ENCODE measurements around the gene EXOC1. TPM values are rescaled to one million over a fixed set of nuclear protein-coding genes. Genes with fewer than 3 reads are reported as not detected.

Gene EXOC1
- total RNA-seq, 6 experiments from 2014 or later = 6.7 to 9.8 (median 9.2) TPM

DNA sequence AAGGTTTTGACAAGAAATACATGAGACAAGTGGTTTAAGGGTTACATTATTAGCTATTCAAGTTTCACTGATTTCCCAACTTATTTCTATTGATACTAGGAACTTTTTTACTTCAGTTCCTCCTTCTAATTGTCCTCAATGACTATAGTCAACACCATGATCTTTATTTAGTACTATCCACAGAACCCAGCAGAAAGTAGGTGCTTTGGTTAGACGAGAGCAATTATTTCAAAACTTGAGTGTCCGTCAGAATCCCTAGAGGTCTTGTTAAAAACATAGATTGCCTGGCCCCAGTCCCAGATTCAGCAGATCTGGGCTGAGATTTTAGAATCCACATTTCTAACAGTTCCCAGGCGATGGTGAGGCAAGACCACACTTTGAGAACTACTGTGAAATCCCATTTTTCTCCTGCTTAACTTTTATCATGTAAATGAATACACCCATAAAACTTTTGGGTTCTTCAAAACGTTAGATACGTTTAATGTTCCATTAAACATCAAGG lies 17.9 kb downstream of the EXOC1 start:
- intact Hi-C loops (cut with DNase I) = no loop called here
- no peak overlapping the region for H3K27ac ChIP-seq
- TF ChIP-seq POLR2A (IDR thresholded peaks at IDR 0.05) = no peak
- TF ChIP-seq, protein P1, sequence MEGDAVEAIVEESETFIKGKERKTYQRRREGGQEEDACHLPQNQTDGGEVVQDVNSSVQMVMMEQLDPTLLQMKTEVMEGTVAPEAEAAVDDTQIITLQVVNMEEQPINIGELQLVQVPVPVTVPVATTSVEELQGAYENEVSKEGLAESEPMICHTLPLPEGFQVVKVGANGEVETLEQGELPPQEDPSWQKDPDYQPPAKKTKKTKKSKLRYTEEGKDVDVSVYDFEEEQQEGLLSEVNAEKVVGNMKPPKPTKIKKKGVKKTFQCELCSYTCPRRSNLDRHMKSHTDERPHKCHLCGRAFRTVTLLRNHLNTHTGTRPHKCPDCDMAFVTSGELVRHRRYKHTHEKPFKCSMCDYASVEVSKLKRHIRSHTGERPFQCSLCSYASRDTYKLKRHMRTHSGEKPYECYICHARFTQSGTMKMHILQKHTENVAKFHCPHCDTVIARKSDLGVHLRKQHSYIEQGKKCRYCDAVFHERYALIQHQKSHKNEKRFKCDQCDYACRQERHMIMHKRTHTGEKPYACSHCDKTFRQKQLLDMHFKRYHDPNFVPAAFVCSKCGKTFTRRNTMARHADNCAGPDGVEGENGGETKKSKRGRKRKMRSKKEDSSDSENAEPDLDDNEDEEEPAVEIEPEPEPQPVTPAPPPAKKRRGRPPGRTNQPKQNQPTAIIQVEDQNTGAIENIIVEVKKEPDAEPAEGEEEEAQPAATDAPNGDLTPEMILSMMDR (IDR thresholded peaks at IDR 0.05) = no peak
- DNase-seq = no peak
- H3K4me3 ChIP-seq = no peak overlapping the region
- WGBS (ENCODE audit: insufficient coverage, low coverage, low lambda C conversion rate, missing lambda C conversion rate) = 71% methylated on average over 5 of the region's 5 CpGs
- no peaks in the 10 kb centered on the region for H3K27me3 ChIP-seq
- no peak for ATAC-seq
- H3K36me3 ChIP-seq = peaks cover 0 to 39% (median 13%) of the 10 kb centered on the region in 4 donors
- no peaks in the 10 kb centered on the region for H3K9me3 ChIP-seq
- no peaks in the 10 kb centered on the region for H3K4me1 ChIP-seq

DNA sequence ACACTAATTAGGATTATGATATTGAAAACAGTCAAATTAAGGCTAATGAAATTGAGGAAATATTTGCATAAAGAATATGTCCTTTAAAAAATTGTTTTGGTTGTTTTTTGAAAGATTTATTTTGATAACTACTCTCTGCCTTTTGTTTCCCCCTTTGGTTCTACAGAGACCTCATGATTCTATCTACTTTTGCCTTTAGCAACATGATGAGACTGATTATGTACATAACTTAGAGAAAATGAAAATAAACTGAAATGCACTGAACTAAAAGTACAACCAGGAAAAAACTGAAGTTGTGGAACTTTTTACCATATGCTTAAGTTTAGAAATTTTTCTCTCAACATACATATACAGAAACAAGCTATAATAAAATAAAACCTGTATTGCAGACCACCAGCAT lies 21.4 kb downstream of the EXOC1 start:
- H3K36me3 ChIP-seq = peaks cover 0 to 41% (median 17%) of the 10 kb centered on the region in 4 donors
- TF ChIP-seq, protein P1 (IDR thresholded peaks at IDR 0.05) = no peak
- no peak for TF ChIP-seq POLR2A (IDR thresholded peaks at IDR 0.05)
- no peaks in the 10 kb centered on the region for H3K9me3 ChIP-seq
- intact Hi-C loops (cut with DNase I) = no loop called here
- DNase-seq = no peak
- H3K4me1 ChIP-seq = no peaks in the 10 kb centered on the region
- ATAC-seq = no peak
- no peaks in the 10 kb centered on the region for H3K27me3 ChIP-seq
- H3K27ac ChIP-seq = no peak overlapping the region
- no peak overlapping the region for H3K4me3 ChIP-seq

DNA sequence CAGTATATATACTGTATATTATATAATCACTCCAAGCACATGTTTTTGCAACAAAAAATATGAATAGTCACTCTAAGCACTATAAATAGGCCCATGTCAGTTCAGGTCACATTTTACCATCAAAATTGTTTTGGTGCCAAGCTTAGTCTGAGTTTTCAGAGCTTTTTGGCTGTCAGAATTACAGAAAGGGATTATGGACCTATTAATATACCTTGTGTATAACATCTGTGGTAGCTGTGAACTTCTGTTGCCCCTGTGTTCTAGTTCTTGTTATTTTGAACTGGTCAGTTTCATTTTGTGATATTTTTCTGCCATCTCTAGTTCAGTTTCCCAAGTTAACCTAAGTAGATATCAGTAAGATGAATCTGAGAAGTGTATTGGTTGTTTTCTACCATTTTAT lies 22.9 kb downstream of the EXOC1 start:
- H3K4me3 ChIP-seq = no peak overlapping the region
- no peak for ATAC-seq
- H3K27ac ChIP-seq = no peak overlapping the region
- DNase-seq = no peak
- no peaks in the 10 kb centered on the region for H3K4me1 ChIP-seq
- TF ChIP-seq, protein P1 (IDR thresholded peaks at IDR 0.05) = no peak
- no peak for TF ChIP-seq POLR2A (IDR thresholded peaks at IDR 0.05)
- H3K36me3 ChIP-seq = peaks cover 0 to 34% (median 14%) of the 10 kb centered on the region in 4 donors
- intact Hi-C loops (cut with DNase I) = no loop called here
- H3K27me3 ChIP-seq = no peaks in the 10 kb centered on the region
- no peaks in the 10 kb centered on the region for H3K9me3 ChIP-seq

DNA sequence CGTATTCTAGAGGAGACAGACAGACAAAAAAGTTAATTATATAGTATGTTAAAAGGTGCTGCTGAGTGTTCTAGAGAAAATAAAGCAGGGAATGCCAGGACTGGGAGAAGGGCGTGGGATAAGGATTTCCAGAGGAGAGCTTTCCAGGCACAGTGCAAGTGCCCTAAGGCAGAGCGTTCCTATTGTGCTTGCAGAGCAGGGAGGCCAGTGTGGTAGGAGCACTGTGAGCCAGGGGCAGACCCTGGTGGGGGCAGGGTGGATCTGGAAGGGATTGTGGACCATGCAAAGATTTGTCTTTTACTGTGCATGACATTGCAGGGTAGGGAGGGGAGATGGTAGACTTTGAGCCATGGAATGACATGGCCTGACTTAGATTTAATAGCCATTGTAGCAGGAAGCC lies 25.8 kb downstream of the EXOC1 start:
- DNase-seq (no peak), ATAC-seq (no peak)
- no peak for TF ChIP-seq POLR2A (IDR thresholded peaks at IDR 0.05)
- TF ChIP-seq, protein P1 (IDR thresholded peaks at IDR 0.05) = no peak
- 100% methylated on average over 3 of the region's 3 CpGs for WGBS (ENCODE audit: insufficient coverage, low coverage, low lambda C conversion rate, missing lambda C conversion rate)
- Histone ChIP-seq H3K27ac (no peak overlapping the region), H3K36me3 (peaks cover 0 to 18% (median 10%) of the 10 kb centered on the region in 4 donors), H3K27me3 (no peaks in the 10 kb centered on the region), H3K4me1 (no peaks in the 10 kb centered on the region), H3K4me3 (no peak overlapping the region), H3K9me3 (no peaks in the 10 kb centered on the region)
- intact Hi-C loops (cut with DNase I) = no loop called here
